Measurements from ENCODE around the gene PARVG.

PARVG gene

GRCh38 chr22:44155115-44155514, 25.6 kb upstream of the PARVG start:
- no peak for DNase-seq (ENCODE audit: low spot score)

DNA sequence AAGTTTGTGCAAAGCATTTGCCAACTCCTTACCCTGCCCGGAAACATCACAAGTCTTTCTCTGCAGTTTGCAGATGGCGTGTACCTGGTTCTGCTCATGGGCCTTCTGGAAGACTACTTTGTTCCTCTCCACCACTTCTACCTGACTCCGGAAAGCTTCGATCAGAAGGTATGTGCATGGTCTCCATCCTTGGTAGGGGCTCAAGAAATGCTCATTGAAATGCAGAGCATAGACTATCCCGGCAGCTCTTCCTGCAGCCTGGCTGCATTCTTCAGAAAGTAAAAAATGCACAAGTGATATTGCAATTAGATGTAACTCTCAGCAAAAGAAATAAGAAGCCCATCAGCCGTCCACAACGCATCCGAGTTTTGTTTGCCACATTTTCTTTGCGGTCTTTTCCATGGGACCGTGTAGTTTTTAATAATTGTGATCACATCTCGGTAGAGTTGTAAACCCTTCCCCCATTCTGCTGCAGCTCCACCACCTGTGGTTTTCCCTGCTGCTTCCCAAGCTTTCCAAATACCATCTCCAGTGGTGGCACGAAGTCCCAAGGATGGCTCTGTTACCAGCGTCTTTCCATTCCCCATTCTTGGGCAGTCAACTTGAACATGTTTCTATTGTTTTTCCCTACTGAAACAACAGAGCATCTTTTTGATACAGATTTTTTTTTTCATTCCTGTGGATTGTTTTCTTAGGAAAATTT, 22.7 kb upstream of the PARVG start:
- no peak for DNase-seq (ENCODE audit: low spot score)

GRCh38 chr22:44158816-44159215, 21.9 kb upstream of the PARVG start:
- DNase-seq (ENCODE audit: low spot score), result no peak

GRCh38 chr22:44159221-44159620, 21.5 kb upstream of the PARVG start:
- no peak for DNase-seq (ENCODE audit: low spot score)

GRCh38 chr22:44159811-44160210, 20.9 kb upstream of the PARVG start:
- DNase-seq (ENCODE audit: low spot score), result no peak

DNA sequence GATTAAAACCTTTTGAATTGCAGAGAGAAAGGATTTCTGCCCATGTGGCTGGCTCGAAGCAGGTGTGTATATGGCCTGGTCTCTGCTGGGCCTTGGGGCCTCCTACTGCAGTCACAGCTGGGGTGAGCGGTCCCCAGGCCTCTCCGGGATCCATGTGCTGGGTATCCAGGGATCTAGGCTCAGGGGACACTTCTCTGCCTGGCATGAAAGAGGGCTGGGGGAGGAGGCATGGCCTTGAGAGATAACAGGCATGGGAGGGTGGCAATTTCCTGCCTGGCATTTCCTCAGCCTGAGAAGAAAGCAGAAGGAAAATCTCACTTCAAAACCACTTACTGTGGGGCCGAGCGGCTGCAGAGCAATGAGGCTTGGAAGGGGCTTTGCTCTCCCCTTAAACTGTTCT, 20.3 kb upstream of the PARVG start:
- no peak for DNase-seq (ENCODE audit: low spot score)

DNA sequence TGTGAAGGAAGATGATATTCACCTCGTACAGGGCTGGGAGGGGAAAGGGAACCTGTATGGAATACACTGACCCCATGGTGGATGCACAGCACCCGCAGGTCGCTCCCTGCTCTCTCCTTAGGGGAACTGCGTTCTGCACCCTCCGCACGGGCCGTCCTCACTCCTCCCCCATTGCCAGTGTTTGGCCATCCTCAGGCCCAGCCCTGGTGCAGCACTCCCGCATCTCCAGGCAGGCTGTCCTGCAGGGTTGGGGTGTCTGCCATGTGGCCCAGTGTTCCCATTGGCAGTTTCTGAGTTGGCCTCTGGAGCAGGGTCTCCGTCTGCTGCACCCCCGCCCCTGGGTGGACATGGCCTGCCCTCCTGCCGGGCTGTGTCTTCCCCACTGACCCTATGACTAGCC, 19.1 kb upstream of the PARVG start:
- no peak for DNase-seq (ENCODE audit: low spot score)

DNA sequence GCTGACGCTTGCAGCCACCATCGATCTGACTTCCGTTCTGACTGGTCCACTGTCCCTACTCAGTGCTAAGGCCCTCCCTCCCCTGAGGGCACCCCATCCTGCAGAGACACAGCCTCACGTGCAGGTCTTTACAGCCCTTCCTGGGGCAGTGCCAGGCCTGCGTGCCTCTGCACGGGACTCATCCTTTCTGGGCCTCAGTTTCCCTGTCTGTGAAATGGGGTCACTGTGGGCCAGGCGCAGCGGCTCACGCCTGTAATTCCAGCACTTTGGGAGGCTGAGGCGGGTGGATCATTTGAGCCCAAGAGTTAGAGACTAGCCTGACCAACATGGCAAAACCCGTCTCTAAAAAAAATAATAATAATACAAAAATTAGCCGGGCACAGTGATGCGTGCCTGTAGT, 17.8 kb upstream of the PARVG start:
- no peak for DNase-seq (ENCODE audit: low spot score)

DNA sequence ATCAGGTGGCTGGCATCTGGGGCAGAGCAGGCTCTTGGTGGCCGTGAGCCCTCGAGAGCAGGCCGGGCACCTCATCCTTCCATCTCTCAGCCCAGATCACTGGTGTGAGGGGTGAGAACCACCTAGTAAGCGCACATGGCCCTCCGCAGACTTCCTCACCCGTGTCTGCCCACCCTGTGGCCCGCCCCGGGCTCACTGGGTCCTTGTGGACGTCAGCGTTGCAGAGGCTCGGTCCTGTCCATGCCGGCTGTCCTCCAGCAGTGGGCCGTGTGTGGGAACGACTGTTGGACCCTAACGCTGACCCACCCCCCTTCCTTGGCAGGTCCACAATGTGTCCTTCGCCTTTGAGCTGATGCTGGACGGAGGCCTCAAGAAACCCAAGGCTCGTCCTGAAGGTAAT, 17.2 kb upstream of the PARVG start:
- DNase-seq (ENCODE audit: low spot score), result no peak

DNA sequence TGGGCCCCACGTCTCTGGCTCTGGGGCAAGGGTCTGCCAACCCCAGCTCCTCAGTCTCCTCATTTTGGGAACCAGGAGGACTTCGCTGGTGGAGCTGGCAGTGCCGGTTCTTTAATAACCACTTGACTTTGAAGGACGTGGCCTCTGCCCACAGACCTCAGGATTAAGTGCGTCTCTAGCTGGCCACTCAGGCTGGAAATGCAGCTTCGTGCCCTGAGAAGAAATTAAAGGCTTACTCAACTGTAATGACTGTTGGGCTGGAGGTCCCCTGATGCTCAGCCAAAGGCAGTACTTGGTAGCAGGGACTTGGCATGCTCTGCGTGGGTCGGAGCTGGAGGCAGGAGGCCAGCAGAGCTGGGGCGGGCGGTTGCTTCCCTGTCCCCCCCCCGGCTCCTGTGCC, 16.7 kb upstream of the PARVG start:
- no peak for DNase-seq (ENCODE audit: low spot score)

DNA sequence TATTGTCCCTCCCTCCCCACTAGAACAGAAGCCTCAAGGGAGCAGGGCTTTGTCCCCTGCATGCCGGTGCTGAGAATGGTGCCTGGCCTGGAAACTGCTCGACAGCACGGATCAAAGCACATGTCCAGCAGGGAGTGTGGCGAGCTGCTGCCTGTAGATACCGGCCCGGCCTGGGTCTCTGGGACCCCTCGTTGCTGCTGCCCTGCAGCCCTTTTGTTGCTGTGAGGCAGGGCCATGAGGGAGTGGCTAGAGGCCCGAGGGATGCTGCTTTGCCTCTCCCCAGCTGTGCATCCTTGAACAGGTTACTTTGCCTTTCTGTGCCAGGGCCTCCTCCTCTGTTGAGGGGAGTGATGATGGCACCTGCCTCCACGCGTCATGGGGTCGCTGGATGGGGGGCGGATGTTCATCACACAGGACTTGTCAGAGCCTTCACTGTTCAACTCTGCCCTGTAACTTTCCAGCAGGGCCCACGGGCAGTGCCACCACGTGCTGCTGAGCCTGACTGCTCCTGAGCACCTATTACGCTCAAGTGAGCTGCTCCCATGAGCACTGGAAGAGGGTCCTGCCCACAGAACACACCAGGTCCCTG, 15.3 kb upstream of the PARVG start:
- DNase-seq (ENCODE audit: low spot score), result no peak

- no peak for DNase-seq (ENCODE audit: low spot score)
These were observed 14.0 kb upstream of the PARVG start for GRCh38 chr22:44166498-44167276.

DNA sequence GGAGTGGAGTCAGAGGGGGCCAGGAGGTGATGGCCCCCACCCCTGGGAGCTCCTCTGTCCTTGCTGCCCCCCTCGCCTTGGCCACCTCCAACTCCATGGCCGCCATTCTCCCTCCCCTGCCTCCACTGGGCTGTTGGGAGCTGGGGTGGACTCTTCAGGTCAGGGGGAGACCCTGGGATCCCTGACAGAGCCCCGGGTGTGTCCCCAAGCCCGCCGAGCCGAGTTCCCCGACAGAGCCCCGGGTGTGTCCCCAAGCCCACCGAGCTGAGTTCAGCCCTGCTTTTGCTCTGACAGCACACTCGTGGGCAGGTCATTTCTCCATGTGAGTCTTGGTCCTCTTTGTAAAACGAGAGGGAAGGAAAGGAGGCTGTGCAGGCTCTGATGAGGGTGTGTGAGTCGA, 13.2 kb upstream of the PARVG start:
- no peak for DNase-seq (ENCODE audit: low spot score)

GRCh38 chr22:44168206-44168605, 12.5 kb upstream of the PARVG start:
- DNase-seq (ENCODE audit: low spot score), result no peak

GRCh38 chr22:44170470-44170869, 10.3 kb upstream of the PARVG start:
- DNase-seq (ENCODE audit: low spot score), result no peak

- DNase-seq (ENCODE audit: low spot score), result no peak
These were observed 9.2 kb upstream of the PARVG start for GRCh38 chr22:44171561-44171960.

DNA sequence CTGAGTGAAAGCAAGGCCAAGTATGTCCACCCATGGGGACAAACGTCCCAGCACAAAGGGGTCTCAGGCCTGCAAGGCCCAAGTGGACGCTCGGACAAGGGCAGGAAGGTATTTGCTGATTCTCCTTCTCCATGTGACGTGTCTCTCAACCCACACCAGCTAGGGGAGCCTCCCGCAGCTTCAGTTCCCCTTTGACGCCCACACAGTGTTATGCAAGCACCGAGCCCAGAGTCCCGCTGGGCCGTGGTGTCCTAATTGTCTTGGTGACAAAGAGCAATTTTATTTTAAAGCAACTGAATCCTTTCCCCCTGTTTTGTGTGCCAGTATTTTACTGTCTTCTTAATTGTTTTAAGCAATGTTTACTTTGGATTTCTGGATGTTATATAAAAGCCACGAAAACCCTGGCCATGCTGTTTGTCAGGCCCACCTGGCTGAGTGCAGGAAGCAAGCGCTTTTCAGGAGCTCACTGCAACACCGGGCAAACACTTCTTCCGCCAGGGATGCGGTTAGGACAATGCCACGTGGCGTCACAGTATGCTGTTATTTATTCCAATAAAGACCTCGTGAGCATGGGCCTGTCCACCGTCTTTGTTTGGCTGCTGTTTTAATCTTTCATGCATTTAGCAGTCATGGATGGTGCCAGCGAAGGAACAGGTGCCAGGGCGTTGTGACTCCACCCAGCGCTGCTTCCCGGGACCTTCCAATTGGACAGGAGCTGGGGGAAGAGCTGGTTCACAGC, 8.2 kb upstream of the PARVG start:
- DNase-seq (ENCODE audit: low spot score), result peak; percentile 11

DNA sequence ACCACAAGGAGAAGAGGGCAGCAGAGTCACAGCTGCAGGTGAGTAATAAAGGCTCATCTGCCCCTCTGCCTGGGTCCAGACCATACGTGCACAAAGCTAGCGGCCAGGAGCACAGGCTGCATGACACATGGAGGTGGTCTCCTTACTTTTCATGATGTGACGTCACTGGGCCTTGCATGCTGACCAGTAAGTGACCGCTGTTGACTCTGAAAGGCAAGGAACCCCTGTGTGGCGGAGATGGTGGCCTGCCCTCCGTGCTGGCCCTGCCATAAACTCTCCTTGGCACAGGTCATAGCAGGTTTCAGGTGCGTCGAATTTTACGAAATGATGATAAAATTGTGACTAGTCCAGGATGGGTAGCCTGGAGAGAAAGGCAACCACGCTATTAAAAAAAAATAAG, 7.6 kb upstream of the PARVG start:
- DNase-seq (ENCODE audit: low spot score), result no peak

- DNase-seq (ENCODE audit: low spot score), result no peak
These were observed 5.0 kb upstream of the PARVG start for GRCh38 chr22:44175676-44176075.

DNA sequence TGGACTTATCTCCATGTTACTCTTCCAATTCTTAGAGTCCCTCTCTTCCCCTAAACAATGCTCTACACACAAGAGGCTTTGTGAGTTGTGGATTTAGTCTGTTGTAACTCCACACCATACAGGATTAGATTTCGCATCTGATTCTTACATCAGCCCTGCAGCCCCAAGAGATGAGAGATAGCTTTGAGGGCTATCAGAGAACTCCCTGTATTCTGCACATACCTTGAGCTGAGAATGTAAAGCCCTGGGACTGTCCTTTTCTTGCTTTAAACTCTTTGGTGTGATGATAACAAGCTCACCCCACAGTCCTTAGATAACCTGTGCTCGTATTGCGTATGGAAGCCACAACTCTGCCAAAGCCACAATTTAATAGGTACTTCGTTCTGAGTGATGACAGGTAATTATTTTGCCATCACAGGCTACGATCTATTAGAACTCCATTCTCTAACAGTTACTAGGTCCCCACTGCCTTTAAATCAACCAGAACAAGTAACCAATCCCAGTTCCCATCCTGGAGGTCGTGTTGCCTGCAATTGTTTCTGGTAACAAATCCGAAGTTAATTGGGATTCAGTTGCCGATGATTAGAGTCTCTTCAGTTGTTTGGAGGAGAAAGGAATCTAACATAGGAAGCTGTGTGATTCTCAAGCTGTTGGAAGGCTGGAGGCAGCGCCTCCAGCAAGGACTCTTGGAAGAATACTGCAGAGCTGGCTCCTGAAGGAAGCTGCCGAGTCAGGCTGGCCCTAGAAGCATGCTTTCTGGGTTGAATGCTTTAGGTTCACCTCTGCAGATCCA, 1.3 kb upstream of the PARVG start:
- no peak for DNase-seq (ENCODE audit: low spot score)

DNA sequence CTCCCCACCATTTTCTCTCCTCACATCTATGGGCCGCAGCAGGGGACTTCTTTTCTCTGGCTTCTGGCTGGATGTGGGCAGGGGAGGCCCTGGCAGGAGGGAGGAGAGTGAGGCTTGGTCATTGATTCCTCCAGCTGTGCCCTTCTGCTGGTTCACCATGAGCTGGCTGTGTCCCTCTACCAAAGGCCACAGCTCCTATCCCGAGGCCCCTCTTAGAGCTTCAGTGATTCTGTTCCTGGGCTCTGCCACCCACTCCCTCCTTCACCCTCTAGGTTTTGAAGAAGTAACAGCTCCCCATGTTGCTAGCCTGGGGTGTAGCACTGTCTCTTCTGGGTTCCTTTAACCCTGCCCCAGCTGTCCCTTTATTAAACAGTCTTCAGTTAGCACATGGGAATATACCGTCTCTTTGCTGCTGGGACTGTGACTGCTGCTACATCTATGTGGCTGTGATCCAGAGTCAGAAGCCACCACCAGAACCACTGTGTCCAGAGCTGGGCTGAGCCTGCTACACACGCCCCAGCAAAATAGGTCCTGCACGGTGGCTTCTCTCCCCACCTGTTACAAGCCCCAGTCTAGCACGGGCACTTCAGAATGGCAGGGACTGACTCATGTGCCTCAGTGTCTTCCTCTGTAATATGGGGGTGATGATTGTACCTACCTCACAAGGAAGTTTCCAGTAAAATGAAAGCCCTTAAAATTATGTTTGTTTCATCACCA, 578 bp upstream of the PARVG start:
- DNase-seq (ENCODE audit: low spot score), result peak; percentile 15
